WI38 (cell line): ENCODE data around the gene COL15A1.

Source experiments
- H3K4me3 ChIP-seq: 2 replicates; pipeline ENCODE4 v1.5.1; 2011; ENCODE audit warnings: low read depth, mild to moderate bottlenecking, control low read depth, low read length
- CTCF ChIP-seq: IDR thresholded peaks from 2 replicates; pipeline ENCODE4 v1.5.1; 2012; ENCODE audit warnings: low read depth, mild to moderate bottlenecking, control low read depth, low read length

COL15A1 gene

GRCh38 chr9:99116003-99116411, 172.3 kb downstream of the COL15A1 start:
- no peak for TF ChIP-seq CTCF
- no peak overlapping the region for H3K4me3 ChIP-seq

GRCh38 chr9:99118782-99119466, 175.2 kb downstream of the COL15A1 start:
- H3K4me3 ChIP-seq, result no peak overlapping the region
- TF ChIP-seq CTCF, result no peak

- no peak for TF ChIP-seq CTCF
- no peak overlapping the region for H3K4me3 ChIP-seq
Observed at GRCh38 chr9:99119976-99120655, 176.4 kb downstream of the COL15A1 start.
